Progenitor cell of endocrine pancreas (in vitro differentiated cells): ENCODE measurements around the gene CELF4. TPM values are rescaled to one million over a fixed set of nuclear protein-coding genes. Genes with fewer than 3 reads are reported as not detected.

Experiments
- DNase-seq: peaks from one replicate; pipeline ENCODE4 v3.0.0; 2021; ENCODE audit warnings: low spot score; ENCODE audit not compliant: unreplicated experiment
- H3K27ac Mint-ChIP-seq: 2 replicates; pipeline ENCODE4 v1.8.0; 2021; ENCODE audit warnings: mild to moderate bottlenecking, moderate library complexity, mixed read lengths
- H3K27me3 Mint-ChIP-seq: 2 replicates; pipeline ENCODE4 v1.8.0; 2021; ENCODE audit warnings: mixed read lengths
- H3K36me3 Mint-ChIP-seq: 2 replicates; pipeline ENCODE4 v1.8.0; 2022; ENCODE audit warnings: mixed read lengths; ENCODE audit not compliant: insufficient read depth
- H3K4me1 Mint-ChIP-seq: 2 replicates; pipeline ENCODE4 v1.8.0; 2021; ENCODE audit warnings: low read depth, mixed read lengths
- H3K4me3 Mint-ChIP-seq: 2 replicates; pipeline ENCODE4 v1.8.0; 2021; ENCODE audit warnings: low read depth, mild to moderate bottlenecking, moderate library complexity, mixed read lengths
- H3K9me3 Mint-ChIP-seq: 2 replicates; pipeline ENCODE4 v1.8.0; 2021; ENCODE audit warnings: low read depth, mixed read lengths
- CTCF ChIP-seq: fragments of 200-600 bp; sonication (generic); IDR thresholded peaks from one replicate; pipeline ENCODE4 v1.5.0; 2021; ENCODE audit warnings: antibody characterized with exemption, mild to moderate bottlenecking; ENCODE audit not compliant: unreplicated experiment
- total RNA-seq: library from RNA; stranded (reverse); gene quantifications from 2 replicates; pipeline ENCODE4 v1.2.1, GENCODE V29; 2021

CELF4 gene
- total RNA-seq, 1 donor from 2014 or later = 4.6 TPM

- no peak for TF ChIP-seq CTCF
- Mint-ChIP-seq H3K27ac (no peak overlapping the region), H3K4me1 (peaks cover 1% of the 10 kb centered on the region), H3K4me3 (no peak overlapping the region), H3K9me3 (peaks cover 5% of the 10 kb centered on the region), H3K36me3 (no peaks in the 10 kb centered on the region), H3K27me3 (peaks cover 41% of the 10 kb centered on the region)
- DNase-seq = no peak
Observed at GRCh38 chr18:37391698-37392548, 173.7 kb downstream of the CELF4 start.

- DNase-seq = no peak
- Mint-ChIP-seq H3K27me3 (peaks cover 41% of the 10 kb centered on the region), H3K9me3 (peaks cover 5% of the 10 kb centered on the region), H3K27ac (no peak overlapping the region), H3K4me3 (no peak overlapping the region), H3K36me3 (no peaks in the 10 kb centered on the region), H3K4me1 (peaks cover 1% of the 10 kb centered on the region)
- no peak for TF ChIP-seq CTCF
Observed at GRCh38 chr18:37391156-37391555, 174.4 kb downstream of the CELF4 start.

DNA sequence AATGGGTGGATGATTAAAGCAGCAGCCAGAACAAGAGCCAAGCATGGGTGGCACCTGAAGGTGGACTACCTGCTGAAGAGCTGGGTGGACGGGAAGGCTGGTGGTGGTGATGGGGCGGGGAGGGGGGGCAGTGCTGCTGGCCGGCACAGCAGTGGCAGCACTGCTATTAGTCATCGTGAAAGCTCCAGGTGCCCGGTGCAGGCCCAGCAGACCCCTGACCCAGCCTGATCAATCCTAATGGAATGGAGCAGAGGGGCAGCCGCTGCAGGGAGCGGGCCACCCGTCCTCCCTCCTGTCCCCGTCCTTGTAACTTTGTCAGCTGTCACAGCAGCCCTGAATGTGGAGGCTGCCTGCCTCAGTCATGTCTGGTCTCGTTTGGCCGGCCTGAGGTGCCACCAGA, 174.9 kb downstream of the CELF4 start:
- Mint-ChIP-seq H3K4me1 (peaks cover 1% of the 10 kb centered on the region), H3K4me3 (no peak overlapping the region), H3K27me3 (peaks cover 38% of the 10 kb centered on the region), H3K27ac (no peak overlapping the region), H3K36me3 (no peaks in the 10 kb centered on the region), H3K9me3 (peaks cover 5% of the 10 kb centered on the region)
- no peak for DNase-seq
- TF ChIP-seq CTCF = no peak

DNA sequence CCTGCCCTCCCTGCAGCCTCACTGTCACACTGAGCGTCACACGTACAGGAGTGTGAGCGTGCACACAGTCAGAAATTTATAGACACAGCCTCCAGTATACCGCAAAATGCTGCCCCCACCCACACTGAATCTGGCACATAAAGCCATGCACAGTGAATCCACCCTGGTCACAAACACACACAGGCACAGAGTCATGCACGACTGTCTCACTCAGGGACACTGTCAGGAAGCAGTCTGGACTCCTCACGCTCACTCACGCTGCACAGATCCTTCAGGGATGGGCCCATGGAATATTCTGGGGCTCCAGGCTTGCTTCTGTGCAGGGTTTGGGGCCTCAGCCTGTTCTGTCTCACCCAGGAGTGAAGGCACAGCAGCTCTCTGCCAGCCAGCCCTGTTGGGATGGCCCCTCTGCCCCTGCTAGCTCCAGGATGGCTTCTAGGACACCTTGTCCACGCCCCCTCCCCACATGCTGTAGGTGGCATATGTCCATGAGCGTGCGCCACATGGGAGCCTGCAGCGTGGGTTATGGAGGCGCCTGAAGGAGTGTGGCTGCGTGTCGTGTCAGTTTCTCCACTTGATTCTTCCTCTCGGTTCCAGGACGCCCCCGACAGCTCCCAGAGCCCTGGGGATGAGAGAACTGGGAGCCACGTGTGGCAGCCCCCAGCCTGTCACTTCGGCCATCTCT, 175.8 kb downstream of the CELF4 start:
- Mint-ChIP-seq H3K4me1 (peaks cover under 1% of the 10 kb centered on the region), H3K27me3 (peaks cover 32% of the 10 kb centered on the region), H3K36me3 (no peaks in the 10 kb centered on the region), H3K4me3 (no peak overlapping the region), H3K9me3 (peaks cover 5% of the 10 kb centered on the region), H3K27ac (no peak overlapping the region)
- no peak for TF ChIP-seq CTCF
- no peak for DNase-seq

GRCh38 chr18:37389041-37389440, 176.6 kb downstream of the CELF4 start:
- no peak overlapping the region for H3K27ac Mint-ChIP-seq
- no peaks in the 10 kb centered on the region for H3K4me1 Mint-ChIP-seq
- H3K4me3 Mint-ChIP-seq = no peak overlapping the region
- no peak for DNase-seq
- peaks cover 31% of the 10 kb centered on the region for H3K27me3 Mint-ChIP-seq
- no peaks in the 10 kb centered on the region for H3K36me3 Mint-ChIP-seq
- no peak for TF ChIP-seq CTCF
- peaks cover 5% of the 10 kb centered on the region for H3K9me3 Mint-ChIP-seq
